ENCODE data around the gene BAD.

Gene BAD

DNA sequence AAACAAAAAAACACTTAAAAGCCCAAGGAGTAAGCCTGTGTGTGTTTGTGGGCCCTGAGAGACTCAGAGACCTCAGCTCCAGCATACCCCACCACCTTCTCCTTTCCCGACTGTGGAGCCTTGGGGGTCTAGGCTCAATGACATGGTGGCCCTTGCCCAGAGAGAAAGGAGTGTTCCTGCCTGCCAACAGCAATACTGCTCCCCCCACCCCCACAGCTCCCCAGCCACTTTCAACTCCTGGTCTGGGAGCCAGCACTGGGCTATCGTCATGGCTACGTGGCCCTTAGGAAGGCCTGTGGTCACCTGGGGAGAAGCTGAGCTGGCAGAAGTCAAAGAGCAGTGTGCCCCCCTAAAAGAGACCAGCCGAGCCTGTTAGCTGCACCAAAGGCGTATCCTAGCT, 40.4 kb downstream of the BAD start:
- no peak for DNase-seq (ENCODE audit: low spot score)

DNA sequence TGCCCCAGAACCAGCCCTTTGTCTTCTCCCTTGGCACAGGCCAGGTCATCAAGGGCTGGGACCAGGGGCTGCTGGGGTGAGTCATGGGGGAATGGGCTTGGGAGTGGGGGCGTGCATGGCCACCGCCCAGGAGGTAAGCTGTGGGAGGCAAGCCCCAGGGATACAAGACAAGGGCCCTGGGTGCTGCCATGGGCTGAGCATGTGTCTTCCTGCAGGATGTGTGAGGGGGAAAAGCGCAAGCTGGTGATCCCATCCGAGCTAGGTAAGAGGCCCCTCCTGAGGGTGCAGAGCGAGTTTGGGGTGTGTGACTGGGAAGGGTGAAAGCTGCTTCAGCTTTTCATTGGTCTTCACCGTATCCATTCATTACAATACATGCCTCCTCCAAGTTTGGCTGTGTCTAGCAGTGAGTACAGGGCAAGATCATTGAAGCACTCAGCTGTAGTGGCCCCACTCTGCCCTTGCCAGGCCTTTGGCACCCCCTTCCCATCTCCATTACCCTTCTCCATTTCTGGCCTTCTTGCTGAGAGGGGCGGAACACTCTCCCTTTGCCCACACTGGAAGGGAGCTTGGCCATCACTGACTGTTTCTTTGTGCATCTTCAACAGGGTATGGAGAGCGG, 41.1 kb downstream of the BAD start:
- no peak for DNase-seq (ENCODE audit: low spot score)

GRCh38 chr11:64241491-64242374, 42.7 kb downstream of the BAD start:
- DNase-seq (ENCODE audit: low spot score), result no peak

DNA sequence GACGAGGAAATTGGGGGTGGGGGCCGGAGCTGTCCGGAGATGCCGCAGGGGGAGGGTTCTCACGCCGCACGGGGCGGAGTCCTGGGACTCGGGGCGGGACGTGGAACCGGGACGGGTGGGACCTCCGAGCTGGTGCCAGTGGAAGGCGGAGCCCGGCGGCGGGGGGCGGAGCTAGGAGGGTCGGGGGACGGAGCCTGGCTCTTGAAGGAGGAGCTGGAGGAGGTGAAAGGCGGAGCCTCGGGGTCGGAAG, 43.3 kb downstream of the BAD start:
- peak; percentile 100 for DNase-seq (ENCODE audit: low spot score)

- DNase-seq (ENCODE audit: low spot score), result peak; percentile 97
Measured at GRCh38 chr11:64240435-64241240, 43.8 kb downstream of the BAD start, which contains the start of gene FKBP2. Gene FKBP2, plus strand, starts transcription at chr11:64241095. Its CDS starts 1,293 bp downstream, at chr11:64242388.

- no peak for DNase-seq (ENCODE audit: low spot score)
Measured at GRCh38 chr11:64239662-64240434, 44.6 kb downstream of the BAD start.

GRCh38 chr11:64238999-64239398, 45.5 kb downstream of the BAD start:
- DNase-seq (ENCODE audit: low spot score), result no peak

DNA sequence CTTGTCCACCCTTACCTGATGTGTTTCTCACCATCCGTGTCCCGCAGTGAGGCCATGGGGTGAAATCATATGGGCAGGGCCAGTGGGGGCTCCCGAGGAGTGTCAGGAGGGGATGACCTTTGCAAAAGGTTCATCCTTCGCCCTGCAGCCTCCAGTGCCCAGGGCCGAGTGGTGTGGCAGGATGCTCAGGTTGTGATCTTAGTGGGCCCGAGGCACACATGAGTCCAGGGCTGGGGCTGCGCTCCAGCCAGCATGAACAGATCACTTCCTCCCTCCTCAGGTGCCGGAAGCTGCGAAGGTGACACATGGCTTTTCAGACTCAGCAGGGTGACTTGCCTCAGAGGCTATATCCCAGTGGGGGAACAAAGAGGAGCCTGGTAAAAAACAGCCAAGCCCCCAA, 46.4 kb downstream of the BAD start:
- DNase-seq (ENCODE audit: low spot score), result no peak

- no peak for DNase-seq (ENCODE audit: low spot score)
Measured at GRCh38 chr11:64237484-64237951, 46.9 kb downstream of the BAD start.

- no peak for DNase-seq (ENCODE audit: low spot score)
Measured at GRCh38 chr11:64235437-64236161, 48.9 kb downstream of the BAD start.

DNA sequence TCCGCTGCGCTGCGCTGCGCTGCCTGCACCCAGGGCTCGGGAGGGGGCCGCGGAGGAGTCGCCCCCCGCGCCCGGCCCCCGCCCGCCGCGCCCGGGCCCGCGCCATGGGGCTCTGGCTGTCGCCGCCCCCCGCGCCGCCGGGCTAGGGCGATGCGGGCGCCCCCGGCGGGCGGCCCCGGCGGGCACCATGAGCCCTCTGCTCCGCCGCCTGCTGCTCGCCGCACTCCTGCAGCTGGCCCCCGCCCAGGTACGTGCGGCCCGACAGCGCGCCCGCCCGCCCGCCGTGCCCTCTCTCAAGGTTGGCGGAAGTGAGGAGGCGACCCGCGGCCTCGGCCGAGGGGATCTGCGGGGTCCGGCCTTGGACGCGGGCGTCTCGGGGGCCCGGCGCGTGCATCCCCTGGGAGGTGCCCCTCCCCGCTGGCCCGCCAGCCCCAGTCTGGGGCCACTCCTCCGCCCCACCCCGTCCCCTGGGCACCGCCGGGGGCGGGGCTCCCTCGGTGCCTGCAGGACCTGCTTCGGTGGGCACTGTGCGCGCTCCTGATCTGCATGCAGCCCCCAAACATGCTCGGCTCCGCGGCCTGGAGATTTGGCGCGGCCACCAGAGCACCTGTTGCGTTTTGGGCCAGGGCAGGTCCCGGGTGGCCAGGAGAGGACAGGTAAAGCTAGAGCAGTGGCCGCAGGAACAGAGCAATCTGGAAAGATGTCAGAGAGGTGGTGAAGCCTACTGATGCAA, 49.7 kb downstream of the BAD start:
- no peak for DNase-seq (ENCODE audit: low spot score)

GRCh38 chr11:64233913-64234586, 50.4 kb downstream of the BAD start, which contains the start of gene VEGFB:
Gene VEGFB, plus strand, starts transcription at chr11:64234584. Its CDS starts 250 bp downstream, at chr11:64234834.
- DNase-seq (ENCODE audit: low spot score), result peak; percentile 66

GRCh38 chr11:64232967-64233315, 51.5 kb downstream of the BAD start:
- no peak for DNase-seq (ENCODE audit: low spot score)

DNA sequence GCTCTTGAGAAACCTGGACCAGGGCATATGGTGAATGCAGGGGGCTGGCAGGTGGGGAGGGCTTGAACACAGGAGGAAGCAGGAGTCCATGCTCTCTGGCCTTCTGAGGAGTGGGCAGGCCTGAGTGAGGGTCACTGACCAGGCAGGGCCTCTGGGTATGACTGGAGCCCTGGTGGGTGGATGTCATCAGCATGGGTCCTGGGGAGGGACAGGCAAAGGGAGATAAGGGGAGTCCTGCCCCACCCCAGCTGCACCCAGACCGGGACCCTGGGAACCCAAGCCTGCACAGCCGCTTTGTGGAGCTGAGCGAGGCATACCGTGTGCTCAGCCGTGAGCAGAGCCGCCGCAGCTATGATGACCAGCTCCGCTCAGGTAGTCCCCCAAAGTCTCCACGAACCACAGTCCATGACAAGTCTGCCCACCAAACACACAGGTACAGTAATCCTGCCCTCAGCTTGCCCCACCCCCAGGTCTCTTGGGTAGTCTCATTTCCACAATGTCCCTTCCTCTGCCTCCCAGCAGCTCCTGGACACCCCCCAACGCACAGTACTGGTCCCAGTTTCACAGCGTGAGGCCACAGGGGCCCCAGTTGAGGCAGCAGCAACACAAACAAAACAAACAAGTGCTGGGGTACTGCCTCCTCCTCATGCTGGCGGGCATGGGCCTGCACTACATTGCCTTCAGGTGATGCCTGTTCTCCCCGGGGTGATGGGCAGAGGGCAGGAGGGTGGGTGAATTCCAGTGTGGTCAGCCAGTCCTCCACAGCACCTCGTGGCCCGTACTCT, 52.1 kb downstream of the BAD start:
- DNase-seq (ENCODE audit: low spot score), result no peak

DNA sequence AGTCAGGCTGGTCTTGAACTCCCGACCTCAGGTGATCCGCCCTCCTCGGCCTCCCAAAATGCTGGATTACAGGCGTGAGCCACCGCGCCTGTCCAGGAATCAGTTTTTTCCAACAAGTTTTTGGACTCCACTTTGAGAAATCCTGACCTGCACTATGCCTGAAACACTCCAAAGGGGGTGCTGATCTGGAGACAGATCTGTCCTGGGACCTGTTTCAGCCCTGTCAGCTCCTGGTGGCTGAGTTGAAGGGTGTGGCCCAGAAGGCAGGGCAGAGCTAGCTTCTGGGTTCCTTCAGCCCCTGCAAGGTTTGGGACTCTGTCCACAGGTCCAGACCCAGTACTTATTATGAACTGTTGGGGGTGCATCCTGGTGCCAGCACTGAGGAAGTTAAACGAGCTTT, 52.9 kb downstream of the BAD start:
- no peak for DNase-seq (ENCODE audit: low spot score)

DNA sequence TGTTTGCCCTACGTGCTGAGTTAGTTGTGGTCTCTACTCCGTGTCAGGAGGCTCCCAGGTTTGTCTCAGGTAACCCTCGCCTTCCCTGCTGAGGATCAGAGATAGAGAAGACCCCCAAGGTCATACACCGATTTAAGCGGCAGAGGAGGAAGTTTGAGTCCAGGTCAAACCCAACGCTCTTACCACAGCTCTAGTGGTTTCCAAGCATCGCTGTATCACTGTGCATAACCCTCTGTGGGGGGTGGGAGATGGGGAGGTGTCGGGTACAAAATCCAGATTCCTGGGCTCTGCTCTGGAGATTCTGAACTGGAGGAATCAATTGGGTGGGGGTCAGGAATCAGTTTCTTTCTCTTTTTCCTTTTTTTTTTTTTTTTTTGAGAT, 53.5 kb downstream of the BAD start:
- DNase-seq (ENCODE audit: low spot score), result no peak

- peak; percentile 94 for DNase-seq (ENCODE audit: low spot score)
Measured at GRCh38 chr11:64230171-64230984, 54.1 kb downstream of the BAD start, which contains the start of gene DNAJC4. Gene DNAJC4, plus strand, starts transcription at chr11:64230548. Its CDS starts 307 bp downstream, at chr11:64230855.

DNA sequence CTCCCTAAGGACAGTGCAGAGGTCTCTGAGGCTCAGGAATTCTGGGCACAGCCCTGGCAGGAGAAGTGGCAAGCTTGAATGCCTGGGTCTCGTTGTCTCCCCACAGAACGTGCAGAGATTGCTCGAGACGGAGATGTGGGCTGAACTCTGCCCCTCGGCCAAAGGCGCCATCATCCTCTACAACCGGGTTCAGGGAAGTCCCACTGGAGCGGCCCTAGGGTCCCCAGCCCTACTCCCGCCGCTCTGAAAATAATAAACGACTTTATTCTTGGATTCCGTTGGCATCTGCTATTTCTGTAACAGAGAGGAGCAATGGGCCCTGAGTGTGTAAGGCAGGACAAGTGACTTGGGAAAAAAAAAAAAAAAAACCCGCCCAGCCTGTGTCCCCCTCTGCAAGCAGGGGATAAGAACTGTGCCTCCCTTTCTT, 54.7 kb downstream of the BAD start:
- no peak for DNase-seq (ENCODE audit: low spot score)

All from ecto neural progenitor cell (in vitro differentiated cells).